ENCODE results near the gene PIGC.

- TF ChIP-seq CTCF (IDR thresholded peaks at IDR 0.05): no peak
- no peak for TF ChIP-seq POLR2A (IDR thresholded peaks at IDR 0.05)
Observed at GRCh38 chr1:172405912-172406311, 38.0 kb downstream of the PIGC start.
